MCF 10A (cell line): Measurements from ENCODE around the gene SEPSECS. TPM values are rescaled to one million over a fixed set of nuclear protein-coding genes. Genes with fewer than 3 reads are reported as not detected.

Experiments
- BruUV-seq: library from RNA; stranded (reverse); fragments of 400-500 nt; replicated peaks from 2 replicates; lab custom pipeline; 2021; lab: Mats Ljungman, UMichigan
- CTCF ChIA-PET: fragments of 300-600 bp; sonication (Branson Sonifier 250); formaldehyde crosslinking; extraction: SDS; loops from one replicate; lab custom pipeline; 2021; ENCODE audit warnings: antibody characterized with exemption, inconsistent platforms; lab: Yijun Ruan, JAX
- POLR2A ChIA-PET: fragments of 300-600, 350-650 bp; sonication (Branson Sonifier 250); formaldehyde crosslinking; extraction: SDS; loops from one replicate; lab custom pipeline; 2020; ENCODE audit warnings: antibody characterized with exemption, inconsistent platforms; lab: Yijun Ruan, JAX
- DNase-seq: peaks from one replicate; pipeline ENCODE4 v3.0.0-alpha.2; 2018; ENCODE audit not compliant: unreplicated experiment
- H3K27ac Mint-ChIP-seq: one replicate; pipeline ENCODE4 v1.8.0; 2022; ENCODE audit warnings: mild to moderate bottlenecking, low read depth, mixed read lengths; ENCODE audit not compliant: unreplicated experiment
- H3K27me3 Mint-ChIP-seq: one replicate; pipeline ENCODE4 v1.8.0; 2022; ENCODE audit warnings: mixed read lengths; ENCODE audit not compliant: insufficient read depth, unreplicated experiment
- H3K36me3 Mint-ChIP-seq: one replicate; pipeline ENCODE4 v1.8.0; 2022; ENCODE audit warnings: mild to moderate bottlenecking, moderate library complexity, mixed read lengths; ENCODE audit not compliant: insufficient read depth, unreplicated experiment
- H3K4me1 Mint-ChIP-seq: one replicate; pipeline ENCODE4 v1.8.0; 2022; ENCODE audit warnings: mixed read lengths; ENCODE audit not compliant: insufficient read depth, unreplicated experiment
- H3K4me3 Mint-ChIP-seq: one replicate; pipeline ENCODE4 v1.8.0; 2022; ENCODE audit warnings: mild to moderate bottlenecking, moderate library complexity, mixed read lengths; ENCODE audit not compliant: unreplicated experiment
- H3K9me3 Mint-ChIP-seq: one replicate; pipeline ENCODE4 v1.8.0; 2022; ENCODE audit warnings: mixed read lengths; ENCODE audit not compliant: unreplicated experiment
- CTCF ChIP-seq: fragments of 200-600 bp; IDR thresholded peaks from one replicate; pipeline ENCODE4 v1.8.0; 2022; ENCODE audit warnings: antibody characterized with exemption, mild to moderate bottlenecking; ENCODE audit not compliant: unreplicated experiment
- intact Hi-C: fragments of 100-400 bp; cut with micrococcal nuclease; formaldehyde crosslinking; loops from 2 replicates; pipeline ENCODE4 v1.14.1; 2022
- total RNA-seq: library from RNA; stranded (reverse); gene quantifications from 2 replicates; pipeline ENCODE4 v1.2.3, GENCODE V29; 2022

Gene SEPSECS
- total RNA-seq, 1 experiment from 2014 or later: 9.4 TPM

- no peaks in the 10 kb centered on the region for H3K9me3 Mint-ChIP-seq
- peak overlapping the region; percentile 87 for H3K27ac Mint-ChIP-seq
- ChIA-PET POLR2A (interaction anchor here (0.6 to 4.7 kb wide), 21 partner anchors 8 to 761 kb away, joined by 3 to 106 read pairs (median 4); partner anchors contain the start of genes DHX15, PI4K2B and ZCCHC4), CTCF (interaction anchor here (0.6 to 2.0 kb wide), 9 partner anchors 15 to 207 kb away, joined by 3 to 8 read pairs (median 3); partner anchors contain the start of gene ZCCHC4)
- H3K4me1 Mint-ChIP-seq: peaks cover 17% of the 10 kb centered on the region
- BruUV-seq: TSS peak; percentile 74
- DNase-seq: peak; percentile 3
- H3K27me3 Mint-ChIP-seq: no peaks in the 10 kb centered on the region
- no peak for TF ChIP-seq CTCF
- intact Hi-C loops: loop anchor here (1.0 to 2.0 kb wide), 2 partner anchors 73 to 152 kb away; partner anchors contain the start of genes PI4K2B and ZCCHC4
- peaks cover 20% of the 10 kb centered on the region for H3K36me3 Mint-ChIP-seq
- peak overlapping the region; percentile 93 for H3K4me3 Mint-ChIP-seq
These were observed 704 bp upstream of the SEPSECS start for GRCh38 chr4:25160714-25161592.

- H3K4me1 Mint-ChIP-seq: peaks cover 17% of the 10 kb centered on the region
- ChIA-PET POLR2A (interaction anchor here (2.9 kb wide), 1 partner anchor 10 kb away, joined by 31 read pairs; no protein-coding TSS in a partner anchor), CTCF (interaction anchor here (0.6 to 1.5 kb wide), 3 partner anchors 153 to 643 kb away, joined by 3 to 5 read pairs (median 3); partner anchors contain the start of gene ZCCHC4)
- no peak for DNase-seq
- intact Hi-C loops: no loop called here
- H3K9me3 Mint-ChIP-seq: no peaks in the 10 kb centered on the region
- no peak for TF ChIP-seq CTCF
- H3K27me3 Mint-ChIP-seq: no peaks in the 10 kb centered on the region
- H3K36me3 Mint-ChIP-seq: peaks cover 20% of the 10 kb centered on the region
- BruUV-seq: no TSS peak
- H3K4me3 Mint-ChIP-seq: peak overlapping the region; percentile 93
- H3K27ac Mint-ChIP-seq: no peak overlapping the region
These were observed 1.4 kb downstream of the SEPSECS start for GRCh38 chr4:25158817-25159216.

GRCh38 chr4:25157081-25157480 is 3.2 kb downstream of the SEPSECS start:
- peaks cover 20% of the 10 kb centered on the region for H3K36me3 Mint-ChIP-seq
- H3K27ac Mint-ChIP-seq: no peak overlapping the region
- DNase-seq: no peak
- no peak overlapping the region for H3K4me3 Mint-ChIP-seq
- no peaks in the 10 kb centered on the region for H3K27me3 Mint-ChIP-seq
- ChIA-PET POLR2A (no interaction called here), CTCF (interaction anchor here (0.5 to 1.5 kb wide), 3 partner anchors 41 to 587 kb away, joined by 3 to 5 read pairs (median 5); partner anchors contain the start of gene ZCCHC4)
- no peaks in the 10 kb centered on the region for H3K9me3 Mint-ChIP-seq
- H3K4me1 Mint-ChIP-seq: peaks cover 16% of the 10 kb centered on the region
- intact Hi-C loops: no loop called here
- no TSS peak for BruUV-seq
- TF ChIP-seq CTCF: no peak

GRCh38 chr4:25155947-25156346 is 4.3 kb downstream of the SEPSECS start:
- TF ChIP-seq CTCF: no peak
- CTCF ChIA-PET: interaction anchor here (0.7 to 1.0 kb wide), 2 partner anchors 12 to 1660 kb away, joined by 3 to 6 read pairs; no protein-coding TSS in a partner anchor

More at GRCh38 chr4:25155947-25156346, 4.3 kb downstream of the SEPSECS start:
- POLR2A ChIA-PET: no interaction called here
- Mint-ChIP-seq H3K4me1 (peaks cover 6% of the 10 kb centered on the region), H3K36me3 (peaks cover 23% of the 10 kb centered on the region), H3K27me3 (no peaks in the 10 kb centered on the region), H3K9me3 (no peaks in the 10 kb centered on the region), H3K27ac (no peak overlapping the region), H3K4me3 (no peak overlapping the region)
- BruUV-seq: no TSS peak
- DNase-seq: peak; percentile 2
- intact Hi-C loops: no loop called here
